SW480 (cell line): ENCODE measurements around the gene ELAVL1.
"Not testable (repeated sequence)": the region's sequence is repeated elsewhere in the genome, so short reads cannot be mapped to it uniquely, and the experiment has no call there.

Source experiments
- DNase-seq: peaks from one replicate; pipeline ENCODE4 v3.0.0-alpha.2; 2016; ENCODE audit warnings: low spot score

The ELAVL1 gene

GRCh38 chr19:8005534-8006256 lies at the start of gene ELAVL1:
ELAVL1 (minus strand) TSS chr19:8005641; CDS start chr19:7991815, 13,826 bp downstream.
- DNase-seq, result peak; percentile 87

- no peak for DNase-seq
Measured at GRCh38 chr19:8054169-8054568, 48.7 kb upstream of the ELAVL1 start.

GRCh38 chr19:8052464-8052859 lies 47.0 kb upstream of the ELAVL1 start, which contains the start of gene CCL25:
CCL25 (plus strand) TSS chr19:8052760; CDS start chr19:8053050, 290 bp downstream.
- DNase-seq, result no peak

- peak; percentile 94 for DNase-seq
Measured at GRCh38 chr19:8050274-8051096, 45.0 kb upstream of the ELAVL1 start.

GRCh38 chr19:8046569-8047165 lies 41.2 kb upstream of the ELAVL1 start:
- DNase-seq, result no peak

- DNase-seq, result no peak
Measured at GRCh38 chr19:8045872-8046568, 40.6 kb upstream of the ELAVL1 start.

GRCh38 chr19:8044018-8044417 lies 38.6 kb upstream of the ELAVL1 start:
- no peak for DNase-seq

GRCh38 chr19:8042900-8043299 lies 37.5 kb upstream of the ELAVL1 start:
- DNase-seq, result no peak

DNA sequence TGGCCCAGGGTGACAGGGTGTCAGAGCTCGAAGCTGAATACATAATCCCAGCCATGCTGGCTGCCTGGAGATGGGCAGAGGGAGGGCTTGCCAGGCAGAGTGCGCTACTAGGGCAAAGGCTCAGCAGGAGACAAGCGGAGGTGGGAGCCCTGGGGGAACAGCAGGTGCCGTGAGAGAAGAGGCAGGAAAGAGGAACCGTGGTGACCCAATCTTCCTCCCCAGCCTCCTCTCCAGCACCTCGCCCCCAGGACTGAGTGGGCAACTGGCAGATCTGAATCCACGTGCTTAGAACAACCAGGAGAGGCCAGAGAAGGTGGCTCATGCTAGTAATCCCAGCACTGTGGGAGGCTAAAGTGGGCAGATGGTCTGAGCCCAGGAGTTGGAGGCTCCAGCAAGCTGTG lies 36.1 kb upstream of the ELAVL1 start:
- DNase-seq, result no peak

GRCh38 chr19:8039231-8039630 lies 33.8 kb upstream of the ELAVL1 start:
- DNase-seq, result no peak

GRCh38 chr19:8038815-8039214 lies 33.4 kb upstream of the ELAVL1 start:
- no peak for DNase-seq

- no peak for DNase-seq
Measured at GRCh38 chr19:8036434-8037099, 31.1 kb upstream of the ELAVL1 start.

- no peak for DNase-seq
Measured at GRCh38 chr19:8034178-8034525, 28.7 kb upstream of the ELAVL1 start.

GRCh38 chr19:8033287-8034177 lies 28.1 kb upstream of the ELAVL1 start:
- DNase-seq, result not testable (repeated sequence)

DNA sequence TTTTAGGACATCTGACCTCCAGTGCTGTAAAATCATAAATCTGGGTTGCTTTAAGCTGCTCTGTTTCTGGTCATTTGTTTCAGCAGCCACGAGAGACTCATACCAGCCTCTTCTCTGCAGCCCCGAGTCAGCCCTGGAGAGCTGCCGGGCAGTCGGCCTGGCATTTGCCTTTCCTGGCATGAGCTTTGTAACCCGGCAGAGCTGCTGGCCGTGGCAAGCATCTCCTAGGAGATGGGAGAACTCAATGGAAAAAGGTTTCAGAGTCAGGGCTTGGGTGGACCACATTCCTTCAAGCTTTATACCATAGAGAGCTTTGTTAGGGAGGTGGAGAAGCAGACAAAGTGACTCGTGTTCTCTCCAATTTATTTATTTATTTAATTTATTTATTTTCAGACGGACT lies 25.5 kb upstream of the ELAVL1 start:
- DNase-seq, result no peak

DNA sequence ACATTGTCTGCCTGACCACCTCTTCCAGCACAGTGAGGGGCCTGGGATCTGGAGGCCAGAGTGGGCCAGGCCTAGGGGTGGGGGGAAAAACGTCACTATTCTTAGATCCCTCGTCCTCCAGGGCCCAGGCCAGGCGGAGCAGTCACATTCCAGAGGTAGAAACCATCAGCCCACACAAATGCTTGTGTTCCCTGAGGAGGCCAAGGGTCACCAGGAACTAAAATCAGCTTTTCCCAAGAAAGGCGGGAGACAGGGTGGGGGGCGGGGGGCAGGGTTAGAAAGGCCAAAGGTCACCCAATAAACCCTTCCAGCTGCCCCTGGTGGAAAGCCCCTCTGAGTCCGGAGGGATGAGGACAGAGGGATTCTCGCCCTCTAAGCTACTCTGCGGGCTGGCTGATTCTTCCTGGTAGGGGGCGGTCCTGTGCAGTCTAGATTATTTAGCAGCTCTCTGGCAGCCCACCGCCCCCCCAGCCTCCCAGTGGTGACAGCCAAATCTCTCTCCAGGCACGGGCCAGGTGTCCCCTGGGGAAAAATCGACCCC lies 23.6 kb upstream of the ELAVL1 start:
- no peak for DNase-seq

DNA sequence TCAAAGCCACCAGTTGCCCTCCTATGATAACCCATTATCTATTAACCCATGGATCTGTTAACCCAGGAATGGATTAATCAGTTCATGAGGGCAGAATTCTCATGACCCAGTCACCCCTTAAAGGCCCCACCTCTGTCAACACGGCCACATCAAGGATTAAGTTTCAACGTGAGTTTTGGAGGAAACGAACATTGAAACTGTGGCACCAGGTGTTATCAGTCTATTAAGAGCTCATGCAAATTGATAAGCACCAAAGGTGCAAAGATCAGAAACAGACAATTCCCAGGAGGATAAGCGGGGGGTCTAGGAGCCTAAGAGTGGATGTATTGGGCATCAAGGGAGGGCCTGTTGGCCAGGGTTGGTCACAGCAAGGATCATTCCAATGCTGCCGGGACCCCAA lies 19.9 kb upstream of the ELAVL1 start:
- DNase-seq, result no peak

- DNase-seq, result not testable (repeated sequence)
Measured at GRCh38 chr19:8024256-8024655, 18.8 kb upstream of the ELAVL1 start.

DNA sequence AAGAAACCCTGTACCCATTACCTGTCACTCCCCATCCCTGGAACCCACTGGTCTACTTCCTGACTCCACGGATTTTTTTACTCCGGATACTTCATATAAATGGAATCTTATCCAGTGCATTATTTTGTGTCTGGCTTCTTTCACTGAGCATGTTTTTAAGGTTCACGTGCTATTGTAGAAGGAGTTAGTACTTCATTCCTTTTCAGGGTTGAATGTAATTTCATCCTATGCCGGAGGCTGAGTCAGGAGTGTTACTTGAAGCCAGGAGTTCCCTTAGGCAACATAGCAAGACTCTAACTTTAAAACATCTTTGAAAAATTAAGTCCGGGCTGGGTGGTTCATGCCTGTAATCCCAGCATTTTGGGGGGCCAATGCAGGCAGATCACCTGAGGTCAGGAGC lies 17.9 kb upstream of the ELAVL1 start:
- no peak for DNase-seq

- DNase-seq, result no peak
Measured at GRCh38 chr19:8022275-8022674, 16.8 kb upstream of the ELAVL1 start.
